GM23338 (cell line): ENCODE data around the gene SCPEP1. TPM values are rescaled to one million over a fixed set of nuclear protein-coding genes. Genes with fewer than 3 reads are reported as not detected.
A peak's percentile ranks its signal among the peaks of the same experiment; 100 is the strongest.

Source experiments
- ATAC-seq: fragments of 200-7000 bp; cut with Tn5 transposase; 3 replicates; pipeline ENCODE4 v1.9.1; 2020
- DNase-seq: peaks from one replicate; pipeline ENCODE4 v3.0.0-alpha.2; 2015; ENCODE audit warnings: low spot score
- H2AFZ ChIP-seq: fragments of 200-600 bp; sonication (generic); 2 replicates; pipeline ENCODE4 v1.8.0; 2016; ENCODE audit warnings: antibody characterized with exemption, mild to moderate bottlenecking, moderate library complexity
- H3F3A ChIP-seq: fragments of 200-600 bp; sonication (generic); replicated peaks from 2 replicates; pipeline ENCODE4 v1.8.0; 2017; ENCODE audit warnings: antibody characterized with exemption, mixed run types, low read depth
- H3K27ac ChIP-seq: fragments of 200-600 bp; sonication (generic); 2 replicates; pipeline ENCODE4 v1.6.1; 2016; ENCODE audit warnings: low read depth
- H3K27me3 ChIP-seq: fragments of 200-600 bp; sonication (generic); 2 replicates; pipeline ENCODE4 v1.8.0; 2016; ENCODE audit warnings: mild to moderate bottlenecking, mixed run types, moderate library complexity; ENCODE audit not compliant: insufficient read depth
- H3K36me3 ChIP-seq: fragments of 200-600 bp; sonication (generic); 2 replicates; pipeline ENCODE4 v1.8.0; 2016; ENCODE audit warnings: mild to moderate bottlenecking; ENCODE audit not compliant: insufficient read depth
- H3K4me1 ChIP-seq: fragments of 200-600 bp; sonication (generic); 2 replicates; pipeline ENCODE4 v1.8.0; 2016; ENCODE audit warnings: mild to moderate bottlenecking, moderate library complexity; ENCODE audit not compliant: insufficient read depth
- H3K4me2 ChIP-seq: fragments of 200-600 bp; sonication (generic); 2 replicates; pipeline ENCODE4 v1.7.1; 2017; ENCODE audit warnings: mixed run types
- H3K4me3 ChIP-seq: fragments of 200-600 bp; sonication (generic); 2 replicates; pipeline ENCODE4 v1.6.1; 2016; ENCODE audit warnings: mixed run types
- H3K79me2 ChIP-seq: fragments of 200-600 bp; sonication (generic); replicated peaks from 2 replicates; pipeline ENCODE4 v1.8.0; 2017; ENCODE audit warnings: mild to moderate bottlenecking; ENCODE audit not compliant: insufficient read depth
- H3K9me2 ChIP-seq: fragments of 200-600 bp; sonication (generic); 2 replicates; pipeline ENCODE4 v1.8.0; 2017; ENCODE audit not compliant: insufficient read depth
- H4K20me1 ChIP-seq: fragments of 200-600 bp; sonication (generic); replicated peaks from 2 replicates; pipeline ENCODE4 v1.8.0; 2017; ENCODE audit warnings: mild to moderate bottlenecking; ENCODE audit not compliant: insufficient read depth
- H3K27ac Mint-ChIP-seq: 2 replicates; pipeline ENCODE4 v1.8.0; 2020; ENCODE audit warnings: inconsistent platforms, mild to moderate bottlenecking, moderate library complexity, mixed read lengths
- H3K27me3 Mint-ChIP-seq: 3 replicates; pipeline ENCODE4 v1.8.0; 2022; ENCODE audit warnings: low read depth, mild to moderate bottlenecking, moderate library complexity, mixed read lengths, inconsistent platforms; ENCODE audit not compliant: insufficient read depth, poor library complexity
- H3K36me3 Mint-ChIP-seq: 3 replicates; pipeline ENCODE4 v1.8.0; 2021; ENCODE audit warnings: low read depth, mild to moderate bottlenecking, inconsistent platforms, moderate library complexity, mixed read lengths
- H3K4me1 Mint-ChIP-seq: 3 replicates; pipeline ENCODE4 v1.8.0; 2020; ENCODE audit warnings: mild to moderate bottlenecking, inconsistent platforms, mixed read lengths
- H3K4me3 Mint-ChIP-seq: 3 replicates; pipeline ENCODE4 v1.8.0; 2021; ENCODE audit warnings: moderate library complexity, mild to moderate bottlenecking, inconsistent platforms, mixed read lengths
- H3K9me3 Mint-ChIP-seq: 3 replicates; pipeline ENCODE4 v1.8.0; 2020; ENCODE audit warnings: moderate library complexity, mild to moderate bottlenecking, inconsistent platforms, mixed read lengths
- CREB1 ChIP-seq: fragments of 250-450 bp; sonication (Bioruptor Pico); IDR thresholded peaks from 2 replicates; pipeline ENCODE4 v1.5.0; 2020; ENCODE audit warnings: low read depth, mild to moderate bottlenecking, moderate library complexity
- EZH2 ChIP-seq: fragments of 200-600 bp; sonication (generic); IDR thresholded peaks from one replicate; pipeline ENCODE4 v1.8.0; 2017; ENCODE audit warnings: antibody characterized with exemption, mild to moderate bottlenecking, low read depth; ENCODE audit not compliant: unreplicated experiment
- EZH2phosphoT487 ChIP-seq: fragments of 200-600 bp; sonication (generic); IDR thresholded peaks from one replicate; pipeline ENCODE4 v1.8.1; 2018; ENCODE audit warnings: antibody characterized with exemption; ENCODE audit not compliant: unreplicated experiment
- JUNB ChIP-seq: IDR thresholded peaks from one replicate; pipeline ENCODE4 v1.6.1; 2016; ENCODE audit warnings: antibody characterized with exemption; ENCODE audit not compliant: unreplicated experiment
- NANOG ChIP-seq: IDR thresholded peaks from 2 replicates; pipeline ENCODE4 v1.6.1; 2016; ENCODE audit warnings: antibody characterized with exemption, borderline replicate concordance
- POLR2AphosphoS5 ChIP-seq: IDR thresholded peaks from 2 replicates; pipeline ENCODE4 v1.6.1; 2016; ENCODE audit warnings: antibody characterized with exemption, low read depth
- REST ChIP-seq: IDR thresholded peaks from one replicate; pipeline ENCODE4 v1.6.1; 2018; ENCODE audit warnings: antibody characterized with exemption; ENCODE audit not compliant: unreplicated experiment
- STAT1 ChIP-seq: IDR thresholded peaks from one replicate; pipeline ENCODE4 v1.6.1; 2016; ENCODE audit warnings: antibody characterized with exemption; ENCODE audit not compliant: unreplicated experiment
- ZNF114 ChIP-seq: fragments of 250-450 bp; sonication (Bioruptor Pico); IDR thresholded peaks from 2 replicates; pipeline ENCODE4 v1.5.0; 2020; ENCODE audit warnings: mild to moderate bottlenecking, moderate library complexity
- ZNF331 ChIP-seq: fragments of 250-450 bp; sonication (Bioruptor Pico); IDR thresholded peaks from 2 replicates; pipeline ENCODE4 v1.5.0; 2020; ENCODE audit warnings: low read depth, mild to moderate bottlenecking, moderate library complexity
- polyA plus RNA-seq: library from polyadenylated mRNA; unstranded; fragments of >200 nt; fragmentation: Nextera tagmentation; extraction: Ambion mirVana; gene quantifications from 2 replicates; pipeline ENCODE4 v1.2.1, GENCODE V29; 2016
- total RNA-seq: library from RNA; depleted of rRNA; stranded (reverse); fragments of >200 nt; shearing (Covaris generic); gene quantifications from 2 replicates; pipeline ENCODE4 v1.2.3, GENCODE V29; 2014
- TF ChIP-seq, protein P1 (sequence below): fragments of 250-450 bp; sonication (Bioruptor Pico); IDR thresholded peaks from 2 replicates; pipeline ENCODE4 v1.5.0; 2020; ENCODE audit warnings: mild to moderate bottlenecking, moderate library complexity
- TF ChIP-seq, protein P2 (sequence below): IDR thresholded peaks from 2 replicates; pipeline ENCODE4 v1.6.1; 2016; ENCODE audit warnings: antibody characterized with exemption
- TF ChIP-seq, protein P3 (sequence below), 2 experiments: fragments of 200-600 bp in 1 of 2; sonication (generic) in 1 of 2; conservative IDR thresholded peaks; 2 replicates each; pipeline versions ENCODE4 v1.5.1 to v1.6.1; 2016 to 2017; ENCODE audit warnings: antibody characterized with exemption in 2 of 2, low read depth in 2 of 2, mild to moderate bottlenecking in 2 of 2, moderate library complexity in 1 of 2

SCPEP1 gene
- total and polyA plus RNA-seq, 2 experiments from 2014 or later = 46.6 to 52.1 TPM

- no peaks in the 10 kb centered on the region for H3K9me3 Mint-ChIP-seq
- H4K20me1 ChIP-seq = no peaks in the 10 kb centered on the region
- no peaks in the 10 kb centered on the region for H3K79me2 ChIP-seq
- H3K4me3 ChIP-seq = no peak overlapping the region
- TF ChIP-seq, protein P1, sequence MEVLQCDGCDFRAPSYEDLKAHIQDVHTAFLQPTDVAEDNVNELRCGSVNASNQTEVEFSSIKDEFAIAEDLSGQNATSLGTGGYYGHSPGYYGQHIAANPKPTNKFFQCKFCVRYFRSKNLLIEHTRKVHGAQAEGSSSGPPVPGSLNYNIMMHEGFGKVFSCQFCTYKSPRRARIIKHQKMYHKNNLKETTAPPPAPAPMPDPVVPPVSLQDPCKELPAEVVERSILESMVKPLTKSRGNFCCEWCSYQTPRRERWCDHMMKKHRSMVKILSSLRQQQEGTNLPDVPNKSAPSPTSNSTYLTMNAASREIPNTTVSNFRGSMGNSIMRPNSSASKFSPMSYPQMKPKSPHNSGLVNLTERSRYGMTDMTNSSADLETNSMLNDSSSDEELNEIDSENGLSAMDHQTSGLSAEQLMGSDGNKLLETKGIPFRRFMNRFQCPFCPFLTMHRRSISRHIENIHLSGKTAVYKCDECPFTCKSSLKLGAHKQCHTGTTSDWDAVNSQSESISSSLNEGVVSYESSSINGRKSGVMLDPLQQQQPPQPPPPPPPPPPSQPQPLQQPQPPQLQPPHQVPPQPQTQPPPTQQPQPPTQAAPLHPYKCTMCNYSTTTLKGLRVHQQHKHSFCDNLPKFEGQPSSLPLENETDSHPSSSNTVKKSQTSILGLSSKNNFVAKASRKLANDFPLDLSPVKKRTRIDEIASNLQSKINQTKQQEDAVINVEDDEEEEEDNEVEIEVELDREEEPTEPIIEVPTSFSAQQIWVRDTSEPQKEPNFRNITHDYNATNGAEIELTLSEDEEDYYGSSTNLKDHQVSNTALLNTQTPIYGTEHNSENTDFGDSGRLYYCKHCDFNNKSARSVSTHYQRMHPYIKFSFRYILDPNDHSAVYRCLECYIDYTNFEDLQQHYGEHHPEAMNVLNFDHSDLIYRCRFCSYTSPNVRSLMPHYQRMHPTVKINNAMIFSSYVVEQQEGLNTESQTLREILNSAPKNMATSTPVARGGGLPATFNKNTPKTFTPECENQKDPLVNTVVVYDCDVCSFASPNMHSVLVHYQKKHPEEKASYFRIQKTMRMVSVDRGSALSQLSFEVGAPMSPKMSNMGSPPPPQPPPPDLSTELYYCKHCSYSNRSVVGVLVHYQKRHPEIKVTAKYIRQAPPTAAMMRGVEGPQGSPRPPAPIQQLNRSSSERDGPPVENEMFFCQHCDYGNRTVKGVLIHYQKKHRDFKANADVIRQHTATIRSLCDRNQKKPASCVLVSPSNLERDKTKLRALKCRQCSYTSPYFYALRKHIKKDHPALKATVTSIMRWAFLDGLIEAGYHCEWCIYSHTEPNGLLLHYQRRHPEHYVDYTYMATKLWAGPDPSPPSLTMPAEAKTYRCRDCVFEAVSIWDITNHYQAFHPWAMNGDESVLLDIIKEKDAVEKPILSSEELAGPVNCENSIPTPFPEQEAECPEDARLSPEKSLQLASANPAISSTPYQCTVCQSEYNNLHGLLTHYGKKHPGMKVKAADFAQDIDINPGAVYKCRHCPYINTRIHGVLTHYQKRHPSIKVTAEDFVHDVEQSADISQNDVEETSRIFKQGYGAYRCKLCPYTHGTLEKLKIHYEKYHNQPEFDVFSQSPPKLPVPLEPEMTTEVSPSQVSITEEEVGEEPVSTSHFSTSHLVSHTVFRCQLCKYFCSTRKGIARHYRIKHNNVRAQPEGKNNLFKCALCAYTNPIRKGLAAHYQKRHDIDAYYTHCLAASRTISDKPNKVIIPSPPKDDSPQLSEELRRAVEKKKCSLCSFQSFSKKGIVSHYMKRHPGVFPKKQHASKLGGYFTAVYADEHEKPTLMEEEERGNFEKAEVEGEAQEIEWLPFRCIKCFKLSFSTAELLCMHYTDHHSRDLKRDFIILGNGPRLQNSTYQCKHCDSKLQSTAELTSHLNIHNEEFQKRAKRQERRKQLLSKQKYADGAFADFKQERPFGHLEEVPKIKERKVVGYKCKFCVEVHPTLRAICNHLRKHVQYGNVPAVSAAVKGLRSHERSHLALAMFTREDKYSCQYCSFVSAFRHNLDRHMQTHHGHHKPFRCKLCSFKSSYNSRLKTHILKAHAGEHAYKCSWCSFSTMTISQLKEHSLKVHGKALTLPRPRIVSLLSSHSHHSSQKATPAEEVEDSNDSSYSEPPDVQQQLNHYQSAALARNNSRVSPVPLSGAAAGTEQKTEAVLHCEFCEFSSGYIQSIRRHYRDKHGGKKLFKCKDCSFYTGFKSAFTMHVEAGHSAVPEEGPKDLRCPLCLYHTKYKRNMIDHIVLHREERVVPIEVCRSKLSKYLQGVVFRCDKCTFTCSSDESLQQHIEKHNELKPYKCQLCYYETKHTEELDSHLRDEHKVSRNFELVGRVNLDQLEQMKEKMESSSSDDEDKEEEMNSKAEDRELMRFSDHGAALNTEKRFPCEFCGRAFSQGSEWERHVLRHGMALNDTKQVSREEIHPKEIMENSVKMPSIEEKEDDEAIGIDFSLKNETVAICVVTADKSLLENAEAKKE (CRISPR knock-in tag) = no peak
- TF ChIP-seq POLR2AphosphoS5 (no peak), EZH2phosphoT487 (no peak), ZNF114 (no peak), ZNF331 (CRISPR knock-in tag) (no peak), REST (no peak), CREB1 (CRISPR knock-in tag) (no peak), NANOG (no peak), EZH2 (no peak), JUNB (no peak), STAT1 (no peak)
- TF ChIP-seq, protein P2, sequence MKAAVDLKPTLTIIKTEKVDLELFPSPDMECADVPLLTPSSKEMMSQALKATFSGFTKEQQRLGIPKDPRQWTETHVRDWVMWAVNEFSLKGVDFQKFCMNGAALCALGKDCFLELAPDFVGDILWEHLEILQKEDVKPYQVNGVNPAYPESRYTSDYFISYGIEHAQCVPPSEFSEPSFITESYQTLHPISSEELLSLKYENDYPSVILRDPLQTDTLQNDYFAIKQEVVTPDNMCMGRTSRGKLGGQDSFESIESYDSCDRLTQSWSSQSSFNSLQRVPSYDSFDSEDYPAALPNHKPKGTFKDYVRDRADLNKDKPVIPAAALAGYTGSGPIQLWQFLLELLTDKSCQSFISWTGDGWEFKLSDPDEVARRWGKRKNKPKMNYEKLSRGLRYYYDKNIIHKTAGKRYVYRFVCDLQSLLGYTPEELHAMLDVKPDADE = no peak
- TF ChIP-seq, protein P3, sequence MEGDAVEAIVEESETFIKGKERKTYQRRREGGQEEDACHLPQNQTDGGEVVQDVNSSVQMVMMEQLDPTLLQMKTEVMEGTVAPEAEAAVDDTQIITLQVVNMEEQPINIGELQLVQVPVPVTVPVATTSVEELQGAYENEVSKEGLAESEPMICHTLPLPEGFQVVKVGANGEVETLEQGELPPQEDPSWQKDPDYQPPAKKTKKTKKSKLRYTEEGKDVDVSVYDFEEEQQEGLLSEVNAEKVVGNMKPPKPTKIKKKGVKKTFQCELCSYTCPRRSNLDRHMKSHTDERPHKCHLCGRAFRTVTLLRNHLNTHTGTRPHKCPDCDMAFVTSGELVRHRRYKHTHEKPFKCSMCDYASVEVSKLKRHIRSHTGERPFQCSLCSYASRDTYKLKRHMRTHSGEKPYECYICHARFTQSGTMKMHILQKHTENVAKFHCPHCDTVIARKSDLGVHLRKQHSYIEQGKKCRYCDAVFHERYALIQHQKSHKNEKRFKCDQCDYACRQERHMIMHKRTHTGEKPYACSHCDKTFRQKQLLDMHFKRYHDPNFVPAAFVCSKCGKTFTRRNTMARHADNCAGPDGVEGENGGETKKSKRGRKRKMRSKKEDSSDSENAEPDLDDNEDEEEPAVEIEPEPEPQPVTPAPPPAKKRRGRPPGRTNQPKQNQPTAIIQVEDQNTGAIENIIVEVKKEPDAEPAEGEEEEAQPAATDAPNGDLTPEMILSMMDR (conservative IDR thresholded peaks at IDR 0.05; ENCODE audit: low read depth in 2 of 2) = no peak
- peaks cover 11% of the 10 kb centered on the region for H3K4me1 Mint-ChIP-seq
- H2AFZ ChIP-seq = no peak overlapping the region
- H3K4me3 Mint-ChIP-seq = no peak overlapping the region
- peaks cover 23% of the 10 kb centered on the region for H3K36me3 Mint-ChIP-seq
- peaks cover 4% of the 10 kb centered on the region for H3K27me3 Mint-ChIP-seq
- no peaks in the 10 kb centered on the region for H3F3A ChIP-seq
- ATAC-seq = no peak
- H3K27ac ChIP-seq = no peak overlapping the region
- H3K4me2 ChIP-seq = no peak overlapping the region
- H3K36me3 ChIP-seq = peaks cover 9% of the 10 kb centered on the region
- H3K27me3 ChIP-seq = no peaks in the 10 kb centered on the region
- no peaks in the 10 kb centered on the region for H3K9me2 ChIP-seq
- H3K27ac Mint-ChIP-seq = peak overlapping the region; percentile 54; the same call in 1 of the 2 replicates
- H3K4me1 ChIP-seq = peaks cover 7% of the 10 kb centered on the region; the same call in 1 of the 2 replicates
- DNase-seq = no peak
Measured at GRCh38 chr17:56985371-56986162, 7.6 kb downstream of the SCPEP1 start.
